K562 (cell line): Measurements from ENCODE around the gene CCNT2. TPM values are rescaled to one million over a fixed set of nuclear protein-coding genes. Genes with fewer than 3 reads are reported as not detected.

Experiments
- ATAC-seq: fragments of 200-7000 bp; cut with Tn5 transposase; 3 replicates; pipeline ENCODE4 v1.9.1; 2020; ENCODE audit warnings: moderate library complexity
- BruUV-seq: library from RNA; stranded (reverse); fragments of 400-500 nt; replicated peaks from 2 replicates; lab custom pipeline; 2021; lab: Mats Ljungman, UMichigan
- CTCF ChIA-PET: fragments of 300-600 bp; formaldehyde crosslinking; extraction: SDS; loops from one replicate; lab custom pipeline; 2021; ENCODE audit warnings: low intra/inter-chr PET ratio; lab: Yijun Ruan, JAX
- POLR2A ChIA-PET: fragments of 300-600, 350-650 bp; sonication (Branson Sonifier 250); formaldehyde crosslinking; extraction: SDS; loops from one replicate; lab custom pipeline; 2021; ENCODE audit warnings: antibody characterized with exemption, inconsistent platforms; lab: Yijun Ruan, JAX
- DNase-seq, 4 experiments: peaks; one replicate each; pipeline versions ENCODE4 v3.0.0 to v3.0.0-alpha.2; 2011 to 2018; ENCODE audit warnings: low spot score in 3 of 4, mixed read lengths in 3 of 4; ENCODE audit errors: extremely low read depth in 1 of 4
- FAIRE-seq: peaks from 2 replicates; lab custom pipeline; 2011; peaks lifted over from hg19 to GRCh38; lab: Jason Lieb, UNC
- H2AFZ ChIP-seq: 2 replicates; pipeline ENCODE4 v1.6.0; 2011; ENCODE audit warnings: low read depth, low read length, control low read depth, inconsistent platforms
- H3K27ac ChIP-seq: fragments of 200-600 bp; 3 replicates; pipeline ENCODE4 v1.8.0; 2011; ENCODE audit warnings: low read depth, mild to moderate bottlenecking, control low read depth, inconsistent platforms, low read length, moderate library complexity, mixed read lengths; ENCODE audit errors: extremely low read depth
- H3K27me3 ChIP-seq, 2 experiments: fragments of 300-600 bp in 1 of 2; 2 replicates in 1 of 2; 3 replicates in 1 of 2; pipeline versions ENCODE4 v1.6.0 to v1.8.0; 2011; ENCODE audit warnings: inconsistent platforms in 2 of 2, low read length in 2 of 2, mild to moderate bottlenecking in 1 of 2, mixed read lengths in 1 of 2, moderate library complexity in 1 of 2; ENCODE audit not compliant: control insufficient read depth in 2 of 2, insufficient read depth in 2 of 2
- H3K36me3 ChIP-seq: fragments of 300-600 bp; 3 replicates; pipeline ENCODE4 v1.8.0; 2011; ENCODE audit warnings: mild to moderate bottlenecking, low read length, inconsistent platforms; ENCODE audit not compliant: control insufficient read depth, insufficient read depth
- H3K4me1 ChIP-seq, 2 experiments: fragments of 200-600 bp in 1 of 2; replicated peaks in 1 of 2; 2 replicates in 1 of 2; 3 replicates in 1 of 2; pipeline versions ENCODE4 v1.5.1 to v1.8.0; 2011; ENCODE audit warnings: inconsistent platforms in 2 of 2, low read length in 2 of 2, mild to moderate bottlenecking in 1 of 2, mixed read lengths in 1 of 2, moderate library complexity in 1 of 2; ENCODE audit not compliant: control insufficient read depth in 2 of 2, insufficient read depth in 2 of 2
- H3K4me2 ChIP-seq: 2 replicates; pipeline ENCODE4 v1.6.1; 2011; ENCODE audit warnings: low read length, control low read depth, inconsistent platforms, mixed read lengths; ENCODE audit not compliant: insufficient read depth
- H3K4me3 ChIP-seq: fragments of 200-600 bp; sonication (generic), shearing (Covaris generic); 2 replicates; pipeline ENCODE4 v1.5.1; 2016; ENCODE audit warnings: control low read depth, inconsistent platforms
- H3K79me2 ChIP-seq: fragments of 200-600 bp; 3 replicates; pipeline ENCODE4 v1.8.0; 2011; ENCODE audit warnings: low read length, inconsistent platforms; ENCODE audit not compliant: control insufficient read depth, insufficient read depth
- H3K9ac ChIP-seq, 2 experiments: 2 replicates each; pipeline versions ENCODE4 v1.6.0 to v1.6.1; 2011; ENCODE audit warnings: low read depth in 2 of 2, low read length in 2 of 2, control low read depth in 1 of 2, inconsistent platforms in 1 of 2, mild to moderate bottlenecking in 1 of 2, mixed read lengths in 1 of 2; ENCODE audit not compliant: insufficient read depth in 1 of 2
- H3K9me1 ChIP-seq: one replicate; pipeline ENCODE4 v1.6.0; 2011; ENCODE audit warnings: inconsistent platforms, mild to moderate bottlenecking, low read length, moderate library complexity; ENCODE audit not compliant: control insufficient read depth, insufficient read depth
- H3K9me3 ChIP-seq: replicated peaks from 2 replicates; pipeline ENCODE4 v1.5.1; 2011; ENCODE audit warnings: low read depth, low read length, inconsistent platforms; ENCODE audit not compliant: control insufficient read depth, insufficient read depth
- H4K20me1 ChIP-seq: replicated peaks from 2 replicates; pipeline ENCODE4 v1.6.1; 2011; ENCODE audit warnings: low read length, inconsistent platforms, mixed read lengths; ENCODE audit not compliant: control insufficient read depth, insufficient read depth
- ARID2 ChIP-seq: fragments of 450-650 bp; IDR thresholded peaks from 2 replicates; pipeline ENCODE4 v1.6.1; 2017; ENCODE audit warnings: antibody characterized with exemption, mild to moderate bottlenecking
- BDP1 ChIP-seq: IDR thresholded peaks from 3 replicates; pipeline ENCODE4 v1.6.1; 2011; ENCODE audit not compliant: insufficient read length, insufficient read depth
- HOXB6 ChIP-seq: fragments of 250-450 bp; sonication (Bioruptor Pico); IDR thresholded peaks from 2 replicates; pipeline ENCODE4 v1.5.1; 2022; ENCODE audit warnings: mild to moderate bottlenecking, borderline replicate concordance
- NR2C2 ChIP-seq, 2 experiments: fragments of 200-800 bp in 1 of 2; sonication (Bioruptor generic) in 1 of 2; sonication (generic) in 1 of 2; formaldehyde crosslinking in 1 of 2; IDR thresholded peaks; 2 replicates each; pipeline versions ENCODE4 v1.6.1 to v1.8.0; 2016 to 2022; ENCODE audit warnings: mild to moderate bottlenecking in 1 of 2, missing compliant biosample characterization in 1 of 2, missing genetic modification characterization in 1 of 2, missing genetic modification reagents in 1 of 2
- PTTG1 ChIP-seq: fragments of 450-650 bp; IDR thresholded peaks from 2 replicates; pipeline ENCODE4 v1.6.1; 2016; ENCODE audit warnings: low read depth, mild to moderate bottlenecking, missing genetic modification characterization, missing compliant biosample characterization
- RB1 ChIP-seq: fragments of 450-650 bp; IDR thresholded peaks from 2 replicates; pipeline ENCODE4 v1.6.1; 2017; ENCODE audit warnings: low read depth, mild to moderate bottlenecking
- TCFL5 ChIP-seq: fragments of 250-450 bp; sonication (Bioruptor Pico); conservative IDR thresholded peaks from 2 replicates; pipeline ENCODE4 v1.6.1; 2021; ENCODE audit warnings: mild to moderate bottlenecking, moderate library complexity, matching md5 sums
- ZNF165 ChIP-seq: fragments of 250-450 bp; sonication (Bioruptor Pico); IDR thresholded peaks from 2 replicates; pipeline ENCODE4 v1.4.0; 2020; ENCODE audit warnings: borderline replicate concordance
- ZNF644 ChIP-seq: fragments of 200-800 bp; sonication (Bioruptor generic); IDR thresholded peaks from 2 replicates; pipeline ENCODE4 v1.6.1; 2016; ENCODE audit warnings: low read depth, missing genetic modification characterization, missing compliant biosample characterization
- ZNF766 ChIP-seq: fragments of 200-800 bp; sonication (Bioruptor generic); conservative IDR thresholded peaks from 2 replicates; pipeline ENCODE4 v1.6.1; 2016; ENCODE audit warnings: missing genetic modification characterization, missing compliant biosample characterization
- WGBS: fragments of 100-300 bp; shearing (Covaris generic); methylation state at CpG from one replicate; pipeline ENCODE4 v1.1.6; 2016; ENCODE audit warnings: low coverage, mixed read lengths; ENCODE audit not compliant: insufficient coverage; ENCODE audit errors: missing lambda C conversion rate; 5-methylcytosine and 5-hydroxymethylcytosine counted together
- in situ Hi-C: fragments of 300-500 bp; cut with MboI; formaldehyde crosslinking; loops from 4 replicates; pipeline ENCODE4 v1.15.0; 2018; ENCODE audit warnings: inconsistent platforms, mixed read lengths
- intact Hi-C: fragments of 100-400 bp; cut with micrococcal nuclease; formaldehyde crosslinking; loops from 2 replicates; pipeline ENCODE4 v1.14.2; 2022
- polyA plus RNA-seq, 8 experiments: library from polyadenylated mRNA; depleted of rRNA in 4 of 8; stranded (reverse) in 5 of 8; unstranded in 3 of 8; fragments of >200 nt; fragmentation: Nextera tagmentation in 2 of 8; fragmentation: Illumina TruSeq in 1 of 8; extraction: Ambion mirVana in 2 of 8; extraction: Trizol in 1 of 8; gene quantifications; 2 replicates each; pipeline versions ENCODE4 v1.2.1 to v1.2.3, GENCODE V29; 2011 to 2014; ENCODE audit warnings: inconsistent platforms in 1 of 8, missing spikeins in 1 of 8
- total RNA-seq, 7 experiments: library from RNA; depleted of rRNA in 6 of 7; stranded (reverse); fragments of >200 nt in 6 of 7; fragmentation: Illumina TruSeq in 2 of 7; extraction: Trizol in 2 of 7; gene quantifications; 2 replicates each; pipeline versions ENCODE4 v1.2.1 to v1.2.3, GENCODE V29; 2011 to 2021; ENCODE audit warnings: low replicate concordance in 1 of 7

Gene CCNT2
- total and polyA plus RNA-seq, 9 of the 15 experiments (the other 6 are each of a cell fraction or from before 2014, with no cell fraction given): 12.6 to 30.0 (median 22.7) TPM

GRCh38 chr2:134979221-134979620 lies 60.6 kb downstream of the CCNT2 start:
- DNase-seq (no peak), ATAC-seq (no peak), FAIRE-seq (no peak)
- ChIA-PET POLR2A (no interaction called here), CTCF (no interaction called here)
- Histone ChIP-seq H2AFZ (no peak overlapping the region), H3K27ac (no peak overlapping the region), H3K9me3 (no peaks in the 10 kb centered on the region; the same call in 1 of the 2 replicates), H3K9me1 (no peaks in the 10 kb centered on the region), H3K4me3 (no peak overlapping the region), H3K79me2 (no peaks in the 10 kb centered on the region), H3K4me1 (peaks cover 0 to 5% of the 10 kb centered on the region in 2 experiments; a peak in 1 of 5 replicates), H3K36me3 (no peaks in the 10 kb centered on the region), H3K27me3 (peaks cover 2 to 20% of the 10 kb centered on the region in 2 experiments; a peak in 3 of 5 replicates), H3K9ac (no peak overlapping the region), H3K4me2 (no peak overlapping the region), H4K20me1 (no peaks in the 10 kb centered on the region)
- WGBS: 1% methylated on average over 4 of the region's 4 CpGs
- no peak for TF ChIP-seq HOXB6
- no peak for TF ChIP-seq ZNF766 (CRISPR knock-in tag)
- no peak for TF ChIP-seq ARID2
- no peak for TF ChIP-seq TCFL5
- no peak for TF ChIP-seq NR2C2 (CRISPR knock-in tag; IDR thresholded peaks at IDR 0.05)
- no peak for TF ChIP-seq NR2C2 (tag; IDR thresholded peaks at IDR 0.05)
- TF ChIP-seq ZNF165 (CRISPR knock-in tag): no peak
- TF ChIP-seq BDP1: no peak
- no peak for TF ChIP-seq RB1
- no peak for TF ChIP-seq ZNF644
- no peak for TF ChIP-seq PTTG1 (tag)
- in situ Hi-C loops (loop anchor here (25.0 kb wide), 1 partner anchor 1408 kb away; no protein-coding TSS in a partner anchor), intact Hi-C loops (no loop called here)
- BruUV-seq: no TSS peak
